Gastrocnemius medialis (tissue), 4 donors: Measurements from ENCODE around the gene GPM6B. TPM values are rescaled to one million over a fixed set of nuclear protein-coding genes. Genes with fewer than 3 reads are reported as not detected.

Experiments used
- ATAC-seq, 2 donors: fragments of 150-250 bp; one replicate each; pipeline ENCODE4 v1.9.1; 2016
- DNase-seq, 2 donors: peaks; one replicate each; pipeline ENCODE4 v3.0.0-alpha.2; 2019
- H3K27ac ChIP-seq, 4 donors: fragments of 200-600 bp; sonication (generic); 1 replicate in 1 of 4; 2 replicates in 3 of 4; pipeline ENCODE4 v1.5.1; 2016 to 2018; ENCODE audit warnings: mild to moderate bottlenecking in 2 of 4, moderate library complexity in 1 of 4
- H3K27me3 ChIP-seq, 3 donors: fragments of 200-600 bp; sonication (generic) in 2 of 3; 1 replicate in 1 of 3; 2 replicates in 2 of 3; pipeline versions ENCODE4 v1.5.1 to v1.6.0; 2016 to 2019; ENCODE audit warnings: mild to moderate bottlenecking in 1 of 3, moderate library complexity in 1 of 3
- H3K36me3 ChIP-seq, 2 donors: fragments of 200-600 bp; sonication (generic) in 1 of 2; one replicate each; pipeline ENCODE4 v1.5.1; 2017 to 2018
- H3K4me1 ChIP-seq, 2 donors: fragments of 200-600 bp; sonication (generic) in 1 of 2; one replicate each; pipeline ENCODE4 v1.5.1; 2016 to 2017; ENCODE audit warnings: mild to moderate bottlenecking in 2 of 2
- H3K4me3 ChIP-seq, 4 donors: fragments of 200-600 bp; sonication (generic) in 3 of 4; 1 replicate in 1 of 4; 2 replicates in 3 of 4; pipeline ENCODE4 v1.5.1; 2016 to 2019; ENCODE audit warnings: mild to moderate bottlenecking in 2 of 4
- H3K9me3 ChIP-seq, 3 donors: fragments of 200-600 bp; sonication (generic) in 2 of 3; 1 replicate in 1 of 3; 2 replicates in 2 of 3; pipeline ENCODE4 v1.5.1; 2016 to 2019
- CTCF ChIP-seq, 5 experiments: fragments of 450-650 bp in 3 of 5; fragments of 200-600 bp in 2 of 5; sonication (generic) in 2 of 5; IDR thresholded peaks in 4 of 5; conservative IDR thresholded peaks in 1 of 5; 1 replicate in 4 of 5; 2 replicates in 1 of 5; pipeline ENCODE4 v1.5.1; 2016 to 2019; ENCODE audit warnings: antibody characterized with exemption in 5 of 5, mild to moderate bottlenecking in 3 of 5, moderate library complexity in 3 of 5
- POLR2A ChIP-seq, 2 donors: fragments of 450-650 bp; IDR thresholded peaks; one replicate each; pipeline ENCODE4 v1.6.1; 2017; ENCODE audit warnings: antibody characterized with exemption in 2 of 2, mild to moderate bottlenecking in 2 of 2, moderate library complexity in 2 of 2
- in situ Hi-C, 4 donors: fragments of 200-750 bp; cut with MboI; loops; one replicate each; pipeline versions ENCODE4 v1.15.0 to v1.8.0; 2017; ENCODE audit warnings: low sequenced_read_pairs in 4 of 4
- intact Hi-C: fragments of 100-400 bp; cut with DNase I; formaldehyde crosslinking; loops from one replicate; pipeline ENCODE4 v1.15.1; 2023; ENCODE audit warnings: low total_unique reads
- total RNA-seq, 4 donors: library from RNA; depleted of rRNA; stranded (reverse); fragments of >200 nt; gene quantifications; one replicate each; pipeline versions ENCODE4 v1.1.0 to v1.2.3, GENCODE V29; 2016

GPM6B gene
- total RNA-seq, 4 donors from 2014 or later, result 3.1 to 6.5 (median 3.6) TPM

GRCh38 chrX:13845721-13846378 is 29.0 kb upstream of the GPM6B start:
- Histone ChIP-seq H3K9me3 (peaks cover 0 to 6% (median 0%) of the 10 kb centered on the region in 3 donors), H3K4me3 (no peak overlapping the region), H3K4me1 (no peaks in the 10 kb centered on the region), H3K36me3 (no peaks in the 10 kb centered on the region), H3K27ac (no peak overlapping the region), H3K27me3 (peaks cover 0 to 3% (median 0%) of the 10 kb centered on the region in 3 donors)
- DNase-seq, result peak; percentile 2 to 28
- TF ChIP-seq POLR2A (IDR thresholded peaks at IDR 0.05), result no peak
- no peak for TF ChIP-seq CTCF (IDR thresholded peaks at IDR 0.05 in 4 of 5, conservative IDR thresholded peaks at IDR 0.05 in 1 of 5)
- in situ Hi-C loops (no loop called here), intact Hi-C loops (no loop called here)
- ATAC-seq, result peak in 1 of 2 donors; percentile 47

- in situ Hi-C loops (no loop called here), intact Hi-C loops (no loop called here)
- H3K4me1 ChIP-seq, result no peaks in the 10 kb centered on the region
- H3K27ac ChIP-seq, result no peak overlapping the region
- TF ChIP-seq CTCF (IDR thresholded peaks at IDR 0.05 in 4 of 5, conservative IDR thresholded peaks at IDR 0.05 in 1 of 5) (no peak), POLR2A (IDR thresholded peaks at IDR 0.05) (no peak)
- H3K9me3 ChIP-seq, result peaks cover 0 to 6% (median 0%) of the 10 kb centered on the region in 3 donors
- DNase-seq (no peak), ATAC-seq (no peak)
- H3K36me3 ChIP-seq, result no peaks in the 10 kb centered on the region
- H3K27me3 ChIP-seq, result peaks cover 0 to 3% (median 0%) of the 10 kb centered on the region in 3 donors
- H3K4me3 ChIP-seq, result no peak overlapping the region
Observed at GRCh38 chrX:13843150-13843721, 26.3 kb upstream of the GPM6B start.

- no peak overlapping the region for H3K27ac ChIP-seq
- ATAC-seq (no peak), DNase-seq (no peak)
- H3K36me3 ChIP-seq, result no peaks in the 10 kb centered on the region
- peaks cover 0 to 3% (median 0%) of the 10 kb centered on the region in 3 donors for H3K27me3 ChIP-seq
- intact Hi-C loops (no loop called here), in situ Hi-C loops (no loop called here)
- TF ChIP-seq CTCF (IDR thresholded peaks at IDR 0.05 in 4 of 5, conservative IDR thresholded peaks at IDR 0.05 in 1 of 5) (no peak), POLR2A (IDR thresholded peaks at IDR 0.05) (no peak)
- no peaks in the 10 kb centered on the region for H3K4me1 ChIP-seq
- no peaks in the 10 kb centered on the region for H3K9me3 ChIP-seq
- H3K4me3 ChIP-seq, result no peak overlapping the region
Observed at GRCh38 chrX:13840121-13840520, 23.2 kb upstream of the GPM6B start.

- in situ Hi-C loops (no loop called here), intact Hi-C loops (no loop called here)
- TF ChIP-seq CTCF (IDR thresholded peaks at IDR 0.05 in 4 of 5, conservative IDR thresholded peaks at IDR 0.05 in 1 of 5) (no peak), POLR2A (IDR thresholded peaks at IDR 0.05) (no peak)
- H3K4me1 ChIP-seq, result no peaks in the 10 kb centered on the region
- ATAC-seq (no peak), DNase-seq (no peak)
- no peak overlapping the region for H3K4me3 ChIP-seq
- no peak overlapping the region for H3K27ac ChIP-seq
- no peaks in the 10 kb centered on the region for H3K36me3 ChIP-seq
- no peaks in the 10 kb centered on the region for H3K9me3 ChIP-seq
- H3K27me3 ChIP-seq, result peaks cover 0 to 2% (median 0%) of the 10 kb centered on the region in 3 donors
Observed at GRCh38 chrX:13837290-13837745, 20.4 kb upstream of the GPM6B start.
